HS-5 (cell line): ENCODE results near the gene ABR.
"Not testable (repeated sequence)": the region's sequence is repeated elsewhere in the genome, so short reads cannot be mapped to it uniquely, and the experiment has no call there.

Experiments
- DNase-seq: peaks from one replicate; pipeline ENCODE4 v3.0.0-alpha.2; 2012; ENCODE audit warnings: low read depth

Gene ABR

DNA sequence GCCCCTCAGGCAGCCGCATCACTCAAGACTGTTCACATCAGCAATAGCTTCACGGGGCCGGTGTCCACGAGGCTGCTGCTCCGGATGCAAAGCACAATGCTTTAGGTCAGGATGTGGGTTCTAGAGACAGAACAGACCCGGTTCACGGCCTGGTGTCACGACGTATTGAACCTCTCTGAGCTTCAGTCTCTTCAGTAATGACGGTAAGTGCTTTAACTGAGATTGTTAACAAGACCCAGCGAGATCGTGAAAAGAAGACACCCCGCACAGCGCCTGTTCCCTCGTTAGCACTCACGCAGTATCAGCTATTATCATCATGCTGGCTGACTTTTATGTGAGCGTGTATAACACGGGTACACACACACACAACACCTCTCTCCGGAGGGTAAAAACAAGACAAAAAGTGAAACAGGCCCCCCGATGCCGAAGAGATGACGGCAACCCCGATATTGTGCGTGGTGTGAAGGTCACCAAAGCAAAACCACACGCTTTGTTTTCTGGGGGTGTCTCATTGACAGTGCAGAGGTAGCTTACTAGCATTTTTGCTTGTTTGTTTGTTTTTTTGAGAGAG is 21.4 kb upstream of the ABR start:
- no peak for DNase-seq

DNA sequence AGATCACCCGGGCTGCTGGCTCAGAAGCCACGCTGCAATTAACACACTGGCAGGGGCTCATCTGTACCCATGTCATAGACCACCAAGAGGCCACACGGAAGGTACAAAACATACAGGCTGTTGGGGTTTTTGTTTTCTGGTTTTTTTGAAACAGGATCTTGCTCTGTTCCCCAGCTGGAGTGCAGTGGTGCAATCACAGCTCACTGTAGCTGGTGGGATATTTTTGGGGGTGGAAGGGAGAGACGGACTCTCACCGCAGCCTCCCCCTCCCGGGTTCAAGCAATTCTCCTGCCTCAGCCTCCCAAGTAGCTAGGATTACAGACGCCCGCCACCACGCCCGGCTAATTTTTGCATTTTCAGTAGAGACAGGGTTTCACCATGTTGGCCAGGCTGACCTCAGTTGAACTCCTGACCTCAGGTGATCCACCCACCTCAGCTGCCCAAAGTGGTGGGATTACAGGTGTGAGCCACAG is 19.5 kb upstream of the ABR start:
- not testable (repeated sequence) for DNase-seq

DNA sequence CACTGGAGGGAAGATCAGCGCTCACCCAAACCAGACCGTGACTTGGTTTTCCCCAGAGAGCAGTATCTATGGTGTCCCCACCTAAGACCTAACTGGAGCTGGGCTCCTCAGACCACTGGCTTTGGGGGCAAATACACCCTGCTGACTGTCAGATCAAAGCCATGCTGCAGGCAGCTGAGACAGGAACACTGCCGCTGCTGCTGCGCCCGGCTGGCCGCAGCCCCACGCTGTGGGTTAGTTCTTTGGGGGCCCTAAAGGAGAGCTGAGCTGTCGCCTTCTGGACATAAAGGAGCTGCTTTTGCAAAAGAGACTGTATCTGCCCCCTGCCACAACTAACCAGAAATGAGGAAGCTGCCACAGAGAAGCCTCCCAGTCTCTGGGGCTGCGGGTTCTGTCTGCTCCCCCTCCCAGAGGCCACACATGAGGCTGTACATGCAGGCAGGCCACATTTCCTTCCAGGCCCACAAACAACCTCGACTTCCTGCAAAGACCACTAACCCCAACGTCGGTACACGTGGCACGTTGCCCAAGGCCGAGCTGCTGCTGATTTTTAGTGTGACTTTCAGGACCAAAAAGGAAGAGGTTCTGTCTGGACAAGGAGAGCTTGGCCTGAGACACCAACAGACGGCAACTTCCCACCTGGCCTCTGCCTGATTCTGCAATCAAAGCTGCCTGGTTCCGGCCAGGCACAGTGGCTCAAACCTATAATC is 18.2 kb upstream of the ABR start:
- DNase-seq: no peak

DNA sequence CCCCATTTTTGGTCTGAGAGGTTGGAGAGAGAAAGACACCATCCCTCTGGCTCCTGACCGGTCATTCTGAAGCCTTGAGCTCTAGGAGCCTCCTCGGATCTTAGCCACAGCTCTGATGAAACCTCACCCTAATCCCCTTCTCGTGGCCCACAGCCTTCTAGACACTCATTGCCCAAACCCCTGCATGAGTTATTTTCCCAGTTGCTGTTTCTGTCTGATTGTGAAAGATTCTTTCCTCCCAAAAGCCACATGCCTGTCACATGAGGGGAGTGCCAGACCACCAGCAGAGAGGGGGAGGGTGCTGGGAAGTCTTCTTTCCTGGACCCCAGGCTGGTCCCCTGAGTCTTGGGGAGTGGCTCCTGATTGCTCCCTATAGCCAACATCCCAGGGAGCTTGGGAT is 17.6 kb upstream of the ABR start:
- no peak for DNase-seq

DNA sequence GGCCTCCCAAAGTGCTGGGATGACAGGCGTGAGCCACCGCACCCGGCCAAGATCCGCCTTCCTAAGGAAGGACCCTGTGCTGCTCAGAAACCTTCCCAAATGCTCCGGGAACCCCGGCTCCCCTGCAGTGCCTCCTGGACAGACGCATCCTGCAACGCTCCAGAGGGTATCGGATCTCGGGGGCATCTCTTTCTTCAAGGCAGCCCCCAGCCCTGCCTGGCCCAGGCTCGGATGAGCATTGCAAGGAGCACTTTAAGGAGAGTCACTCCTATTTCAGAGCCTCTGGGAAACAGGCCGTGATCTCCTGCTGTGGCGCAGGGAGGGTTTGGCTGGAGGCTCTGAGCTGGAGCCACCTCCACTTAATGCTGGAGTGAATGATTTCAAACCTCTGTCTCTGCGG is 17.2 kb upstream of the ABR start:
- DNase-seq: no peak

DNA sequence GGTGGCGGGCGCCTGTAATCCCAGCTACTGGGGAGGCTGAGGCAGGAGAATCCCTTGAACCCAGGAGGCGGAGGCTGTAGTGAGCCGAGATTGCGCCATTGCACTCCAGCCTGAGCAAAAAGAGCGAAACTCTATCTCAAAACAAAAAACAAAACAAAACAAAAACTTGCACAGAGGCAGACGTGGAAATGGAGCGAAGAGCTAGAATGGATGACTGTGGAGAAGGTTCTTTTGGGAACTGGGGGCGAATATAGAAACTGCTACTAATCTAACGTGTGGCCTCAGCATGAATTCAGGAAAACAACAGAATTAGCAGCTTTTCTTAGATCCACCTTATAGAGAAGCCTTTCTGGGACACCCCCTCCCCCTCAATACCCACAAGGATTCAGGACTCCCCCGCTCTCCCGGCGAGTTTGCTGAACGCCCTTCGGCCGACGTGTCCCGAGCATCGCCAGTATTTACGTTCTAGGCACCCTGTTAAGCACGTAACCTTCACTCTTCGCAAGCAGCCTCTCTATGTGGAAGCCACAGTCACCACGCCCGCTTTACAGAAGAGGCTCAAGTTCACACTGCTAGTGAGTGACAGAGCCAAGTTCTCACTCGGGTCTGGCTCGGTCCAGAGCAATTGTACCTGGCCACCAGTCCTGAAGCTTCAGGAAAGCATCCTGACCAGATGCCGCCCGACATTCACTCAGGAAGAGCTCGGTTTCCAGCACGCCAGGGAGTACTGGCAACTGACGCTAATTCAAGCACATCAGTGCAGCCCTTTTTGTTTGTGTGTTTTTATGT is 13.3 kb upstream of the ABR start:
- DNase-seq: no peak

DNA sequence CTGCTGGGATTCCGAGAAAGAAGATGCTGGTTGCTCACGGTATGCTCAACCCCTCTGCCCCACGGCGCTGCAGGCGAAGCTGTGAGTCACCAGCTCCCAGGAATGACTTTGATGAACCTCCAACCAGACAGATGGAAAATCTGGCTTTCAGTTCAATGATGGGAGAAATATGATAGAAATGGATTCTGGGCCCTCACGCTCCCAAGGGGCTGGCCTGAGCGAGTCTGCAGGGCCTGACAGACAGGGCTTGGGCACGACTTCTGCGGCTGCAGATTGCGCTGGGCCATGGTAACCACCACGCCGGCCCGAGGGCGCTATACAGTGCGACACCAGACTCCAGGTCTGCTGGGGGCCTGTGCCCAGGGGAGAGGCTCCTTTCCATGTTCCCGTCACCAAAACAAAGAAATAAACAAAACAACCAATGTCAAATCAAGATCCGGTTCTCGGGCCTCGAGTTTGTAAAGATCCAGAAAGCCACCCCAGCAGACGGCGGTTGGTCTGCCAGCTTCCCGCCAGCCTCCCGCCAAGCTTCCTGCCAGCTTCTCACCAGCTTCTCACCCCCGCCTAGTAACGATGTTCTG is 11.1 kb upstream of the ABR start:
- no peak for DNase-seq

DNA sequence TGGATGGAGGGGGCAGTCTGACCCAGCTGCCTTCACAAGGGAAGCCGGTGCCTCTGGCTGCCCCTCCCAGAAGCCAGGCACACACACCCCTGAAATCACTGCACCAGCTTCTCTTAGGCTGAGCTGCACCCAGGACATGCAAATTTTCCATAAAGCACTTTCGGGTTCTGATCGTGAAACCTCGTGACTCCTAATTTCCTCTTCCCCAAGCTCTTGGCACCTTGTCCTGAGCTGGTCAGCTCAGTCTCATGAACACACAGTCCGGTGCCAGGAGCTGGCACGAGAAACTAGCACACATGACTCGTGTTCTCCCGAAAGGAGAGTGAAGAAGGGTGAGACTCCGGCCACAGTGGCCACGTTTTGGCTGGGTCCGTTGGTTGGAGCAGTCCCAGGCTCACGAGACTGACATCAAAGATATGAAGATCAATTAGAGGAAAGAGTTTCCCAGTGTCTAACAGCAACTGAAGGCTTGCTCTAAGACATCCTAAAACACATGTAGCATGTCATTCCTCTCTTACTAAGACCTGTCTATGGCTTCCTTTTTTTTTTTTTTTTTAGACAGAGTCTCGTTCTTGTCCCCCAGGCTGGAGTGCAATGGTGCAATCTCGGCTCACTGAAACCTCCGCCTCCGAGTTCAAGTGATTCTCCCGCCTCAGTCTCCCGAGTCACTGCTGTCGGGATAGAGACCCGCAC is 9.2 kb upstream of the ABR start:
- DNase-seq: no peak

DNA sequence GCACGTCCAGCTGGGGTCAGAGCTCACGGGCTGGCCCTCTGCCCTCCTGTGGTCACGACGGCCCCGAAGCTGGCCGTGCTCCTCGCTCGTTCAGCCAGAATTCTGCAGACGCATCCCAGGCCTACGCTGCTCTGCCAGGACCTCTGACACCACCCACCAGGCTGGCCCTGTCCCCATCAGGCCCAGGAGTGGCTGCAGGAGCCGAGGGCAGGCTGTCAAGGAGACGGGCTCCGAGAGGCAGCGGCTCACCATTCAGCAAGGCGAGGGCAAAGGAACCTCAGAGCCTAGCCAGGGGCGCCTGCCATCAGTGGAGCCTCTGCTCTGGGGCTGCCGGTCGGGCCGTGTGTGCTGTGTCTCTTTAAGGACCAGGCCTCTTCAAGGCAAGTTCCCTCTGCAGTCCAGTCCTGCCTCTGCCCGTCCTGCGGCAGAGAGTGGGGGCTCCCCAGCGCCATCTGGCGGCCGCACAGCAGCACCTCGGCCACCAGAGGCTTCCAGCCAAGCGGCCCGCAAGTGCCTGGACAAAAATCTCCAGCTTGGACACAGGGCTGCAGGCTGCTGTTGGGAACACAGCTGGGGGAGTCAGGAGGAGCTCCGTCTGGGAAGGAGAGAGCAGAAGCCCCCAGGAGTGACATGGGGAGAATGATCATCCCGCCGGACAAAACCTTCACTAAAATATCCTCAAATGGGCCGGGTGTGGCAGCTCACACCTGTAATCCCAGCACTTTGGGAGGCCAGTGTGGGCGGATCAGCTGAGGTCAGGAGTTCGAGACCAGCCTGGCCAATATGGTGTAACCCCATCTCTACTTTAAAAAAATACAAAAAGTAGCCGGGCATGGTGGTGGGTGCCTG is 7.4 kb upstream of the ABR start:
- DNase-seq: peak; percentile 28

DNA sequence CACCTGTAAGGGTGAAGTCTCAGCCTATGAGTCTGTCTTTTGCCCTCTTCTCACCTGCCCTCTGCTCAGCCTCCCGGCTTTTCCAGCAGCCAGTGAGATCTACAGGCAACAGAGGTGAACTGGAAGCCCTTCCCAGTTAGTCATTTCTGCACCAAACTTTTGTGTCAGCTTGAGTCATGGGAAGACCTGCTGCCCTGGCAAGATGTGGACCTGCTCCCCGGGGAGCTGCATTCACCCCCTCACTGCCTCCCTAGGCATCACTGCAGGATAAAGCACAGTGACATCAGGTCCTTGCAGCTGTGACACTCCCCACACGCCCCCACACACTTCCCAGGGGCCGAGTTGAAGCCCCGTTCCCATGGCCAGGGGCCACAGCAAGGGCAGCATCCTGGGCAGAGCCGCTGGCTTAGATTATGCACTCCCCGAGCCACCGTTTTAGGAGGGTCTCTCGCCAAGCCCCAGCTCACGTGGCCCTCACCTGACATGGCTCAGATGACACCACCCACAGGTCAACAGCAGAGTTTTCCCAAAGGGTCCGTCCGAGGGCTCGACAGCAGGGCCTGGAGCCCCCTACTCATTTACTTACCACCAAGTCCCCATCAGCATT is 6.5 kb upstream of the ABR start:
- peak; percentile 13 for DNase-seq

DNA sequence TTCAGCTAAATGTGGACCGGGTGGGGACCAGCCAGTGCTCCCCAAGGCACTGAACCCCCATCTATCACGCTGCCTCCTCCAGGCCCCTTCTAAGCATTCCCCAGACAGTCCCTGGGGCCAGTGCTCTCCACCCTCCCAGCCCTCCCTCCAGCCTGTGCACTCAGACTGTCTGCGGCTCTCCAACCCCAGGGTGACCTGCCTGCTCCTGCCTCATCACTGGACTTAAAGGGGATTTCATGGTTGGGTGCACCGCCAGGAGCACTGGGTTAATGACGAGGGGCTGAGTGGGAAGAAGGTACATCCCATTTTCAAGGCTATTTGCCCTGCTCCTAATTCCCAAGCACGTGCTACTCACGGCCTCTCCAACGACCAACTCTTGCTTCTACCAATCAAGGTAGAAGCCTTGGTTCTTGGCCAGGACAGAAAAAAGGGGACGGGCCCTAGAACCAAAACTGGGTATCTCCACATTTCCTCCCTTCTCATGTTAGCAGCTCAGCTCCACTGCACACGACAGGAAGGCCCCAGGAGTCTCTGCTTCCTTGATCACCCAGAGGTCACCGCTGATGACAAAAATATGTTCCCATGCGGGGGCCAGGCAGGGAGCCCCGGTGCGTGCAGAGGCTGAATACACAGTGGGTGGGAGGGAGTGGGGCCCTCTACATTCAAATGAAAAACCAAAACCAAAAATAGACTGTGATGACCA is 3.5 kb upstream of the ABR start:
- no peak for DNase-seq

DNA sequence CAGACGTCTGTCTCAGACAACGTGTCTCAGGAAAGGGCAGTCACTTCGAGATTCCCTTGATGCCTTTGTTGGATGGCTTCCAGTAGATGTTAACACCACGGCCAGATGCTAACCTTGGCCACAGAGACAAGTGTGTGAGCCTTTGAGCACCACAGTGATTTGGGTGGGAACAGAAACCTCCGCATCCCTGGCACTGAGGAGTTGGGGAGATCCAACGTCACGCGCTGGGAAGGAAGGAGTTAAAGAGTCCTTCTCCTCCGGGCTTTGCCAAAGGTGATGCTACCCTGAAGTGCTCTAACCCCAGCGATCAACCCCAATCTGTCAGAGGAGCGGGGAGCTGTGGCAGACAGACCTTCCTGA is 3.0 kb upstream of the ABR start:
- no peak for DNase-seq

DNA sequence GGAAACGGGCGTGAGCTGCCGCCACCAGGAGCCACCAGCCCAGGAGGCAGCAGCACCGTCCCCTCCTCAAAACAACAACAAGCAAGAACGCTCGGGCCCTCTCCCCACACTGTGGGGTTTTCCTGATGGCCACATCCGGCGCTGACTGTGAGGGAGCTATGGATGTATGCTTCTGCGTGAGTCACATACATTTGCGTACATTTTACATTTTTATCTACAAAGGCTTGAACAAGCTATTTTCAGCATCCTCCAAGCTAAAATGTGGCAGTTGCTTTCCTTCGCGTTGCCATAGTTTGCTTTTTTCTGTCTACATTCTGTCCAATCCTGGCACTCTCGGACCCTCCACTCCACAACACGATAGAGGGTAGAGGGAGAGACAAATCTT is 2.0 kb upstream of the ABR start:
- DNase-seq: no peak

DNA sequence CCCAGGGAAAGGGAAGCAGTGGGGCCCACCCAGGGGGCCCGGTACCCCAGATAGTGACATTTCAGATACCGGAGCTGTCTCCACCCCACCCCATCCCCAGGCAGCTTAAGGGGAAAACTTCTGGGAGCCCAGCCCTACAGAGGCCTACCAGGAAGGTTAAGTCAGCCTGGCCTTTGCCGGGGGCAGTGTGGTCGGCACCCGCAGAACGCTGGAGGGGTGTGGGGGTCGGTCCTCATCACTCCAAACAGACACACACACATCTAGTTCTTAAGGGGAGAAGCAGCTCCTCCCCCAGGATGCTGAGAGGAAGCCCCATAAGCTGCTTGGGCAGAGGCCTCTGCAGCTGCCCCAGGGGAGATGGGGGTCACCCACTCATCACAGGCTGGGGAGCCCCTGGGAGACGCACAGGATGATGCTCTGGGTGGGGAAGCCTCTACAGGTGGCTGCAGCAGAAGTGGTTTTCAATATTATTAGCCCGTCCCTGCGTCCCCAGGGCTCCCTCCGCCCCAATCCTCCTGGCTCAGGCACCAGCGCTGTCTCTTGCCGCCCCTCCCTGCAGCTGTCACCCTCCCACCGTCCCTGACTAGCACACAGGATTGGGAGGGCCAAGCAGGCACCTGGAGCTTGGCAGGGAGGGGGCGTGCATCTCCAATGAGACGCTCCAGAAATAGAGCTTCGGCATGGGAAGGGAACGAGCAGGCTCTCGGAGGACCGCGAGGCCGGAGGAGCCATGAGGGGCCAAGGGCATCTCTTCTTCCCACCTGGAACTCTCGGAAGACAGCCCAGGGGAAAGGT is 1.4 kb upstream of the ABR start:
- DNase-seq: no peak

DNA sequence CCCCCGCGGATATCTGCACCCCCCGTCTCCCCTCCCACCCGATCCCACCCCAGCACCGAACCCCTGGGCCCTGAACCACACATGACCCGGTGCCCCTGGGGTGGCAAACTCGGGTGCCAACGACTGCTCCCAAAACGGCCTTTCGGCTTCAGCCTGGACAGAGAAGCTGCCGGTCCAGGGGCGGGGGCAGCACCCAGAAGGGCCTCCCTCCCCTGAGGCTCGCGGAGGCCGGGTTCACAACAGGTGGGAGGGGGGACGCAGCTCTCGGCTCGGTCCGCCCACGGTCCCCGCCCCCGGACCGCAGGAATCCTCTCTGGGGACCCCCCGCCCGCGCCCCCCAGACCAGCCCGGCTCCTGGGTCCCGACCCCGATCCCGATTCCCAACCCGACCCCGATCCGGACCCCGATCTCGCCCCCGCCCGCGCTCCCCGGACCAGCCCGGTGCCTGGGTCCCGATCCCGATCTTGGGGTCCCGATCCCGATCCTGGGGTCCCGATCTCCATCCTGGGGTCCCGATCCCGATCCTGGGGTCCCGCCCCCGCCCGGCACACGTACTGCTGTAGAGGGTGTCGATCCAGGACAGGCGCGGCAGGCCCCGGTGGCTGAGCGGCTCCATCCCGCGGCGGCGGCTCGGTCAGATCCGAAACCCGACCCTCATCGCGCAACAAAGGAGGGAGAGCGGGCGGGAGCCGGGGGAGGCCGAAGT is 516 bp downstream of the ABR start:
- no peak for DNase-seq

DNA sequence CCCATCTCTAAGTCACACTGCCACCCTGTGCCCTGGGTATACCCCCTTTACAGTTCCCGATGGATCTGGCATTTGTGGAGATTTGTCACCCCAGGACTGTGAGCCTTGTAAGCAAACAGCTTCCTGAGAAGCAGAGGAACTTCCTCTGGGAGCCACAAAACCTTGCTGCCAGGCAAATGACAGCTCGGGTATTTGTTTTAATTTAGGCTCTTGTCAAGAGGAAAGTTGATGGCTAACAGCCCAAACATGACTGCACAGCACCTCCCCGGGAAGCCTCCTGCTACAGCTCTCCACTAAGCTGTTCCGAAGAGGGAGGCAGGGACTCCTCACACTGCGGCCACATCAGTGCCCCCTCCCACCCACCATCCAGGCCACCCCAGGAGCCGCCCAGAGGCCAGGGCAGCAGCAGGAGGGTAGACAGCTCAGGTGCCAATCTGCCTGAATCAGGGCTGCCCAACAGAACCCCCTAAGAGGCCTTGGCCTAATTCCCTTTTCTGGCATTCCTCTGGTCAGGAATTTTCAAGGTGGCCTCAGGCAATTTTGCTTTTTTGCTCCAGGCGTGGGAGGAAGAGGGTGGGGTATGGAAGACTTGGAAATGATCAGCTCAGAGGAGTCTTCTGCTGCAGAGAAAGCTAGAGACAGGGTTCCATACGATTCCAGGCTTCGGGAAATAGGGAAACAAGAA is 2.6 kb downstream of the ABR start:
- no peak for DNase-seq

DNA sequence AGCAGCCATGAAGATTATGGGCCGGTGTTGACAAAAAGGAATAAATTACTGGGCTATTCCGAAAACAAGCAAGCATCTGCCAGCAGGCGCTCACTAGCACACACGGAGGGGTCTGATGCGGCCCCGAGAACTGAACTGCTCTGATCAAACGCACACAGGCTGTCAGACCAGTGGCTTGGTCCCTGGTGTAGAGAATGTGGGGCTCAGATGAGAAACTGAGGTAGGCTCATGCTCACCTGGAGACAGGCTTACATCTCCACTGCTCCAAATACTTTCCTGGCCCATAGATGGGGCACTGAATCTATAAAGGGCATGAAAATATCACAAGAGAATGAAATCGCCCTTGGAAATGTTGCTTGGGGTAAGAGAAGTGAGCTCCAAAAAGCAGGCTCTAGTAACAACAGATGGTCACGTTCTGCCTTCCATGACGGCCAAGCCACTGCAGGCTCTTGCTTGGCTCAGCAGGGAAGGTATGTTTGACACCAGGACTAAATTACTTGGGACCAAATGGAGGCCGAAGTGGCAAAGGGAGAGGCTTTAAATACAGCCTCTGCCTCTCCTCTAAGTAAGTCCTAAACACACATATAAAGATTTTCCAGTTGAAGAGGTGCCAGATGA is 5.4 kb downstream of the ABR start:
- no peak for DNase-seq
